GM12801 (cell line): ENCODE results near the gene HDAC7.

Experiments
- TF ChIP-seq, protein P1 (sequence below): IDR thresholded peaks from one replicate; pipeline ENCODE4 v1.5.1; 2011; ENCODE audit warnings: control low read depth; ENCODE audit not compliant: insufficient read length; ENCODE audit errors: extremely low read depth

Gene HDAC7

DNA sequence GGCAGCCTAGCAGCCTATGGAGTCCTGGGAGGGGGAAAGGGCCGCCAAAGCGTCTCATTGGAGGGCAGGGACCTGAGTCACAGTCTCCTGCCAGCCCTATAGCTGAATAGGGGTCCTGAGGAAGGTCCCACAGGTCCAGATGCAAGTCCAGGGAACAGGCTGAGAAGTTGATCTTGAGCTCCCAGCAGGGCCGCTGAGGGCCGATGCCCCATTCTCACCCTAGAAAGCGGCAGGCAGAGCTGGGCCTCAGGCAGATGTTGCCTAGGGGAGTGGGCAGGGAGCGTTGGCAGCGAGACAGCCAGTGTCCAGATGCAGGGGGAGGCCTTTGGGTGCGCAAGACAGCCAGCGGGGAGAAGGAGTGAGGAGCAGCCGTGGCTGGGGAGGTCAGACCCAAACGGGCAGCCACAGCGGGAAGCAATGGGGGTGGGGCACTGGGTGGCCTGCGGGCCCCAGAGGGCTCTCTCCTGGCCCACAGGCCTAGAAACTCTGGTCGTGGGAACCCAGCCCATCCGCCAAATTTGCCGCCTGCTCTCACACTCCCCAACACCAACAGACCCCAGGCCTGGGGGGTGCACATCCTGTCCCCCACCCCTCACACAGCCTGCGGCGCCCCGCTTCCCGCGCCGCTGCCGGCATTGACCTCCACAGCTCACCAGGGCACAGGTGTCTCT lies 1.1 kb downstream of the HDAC7 start:
- TF ChIP-seq, protein P1, sequence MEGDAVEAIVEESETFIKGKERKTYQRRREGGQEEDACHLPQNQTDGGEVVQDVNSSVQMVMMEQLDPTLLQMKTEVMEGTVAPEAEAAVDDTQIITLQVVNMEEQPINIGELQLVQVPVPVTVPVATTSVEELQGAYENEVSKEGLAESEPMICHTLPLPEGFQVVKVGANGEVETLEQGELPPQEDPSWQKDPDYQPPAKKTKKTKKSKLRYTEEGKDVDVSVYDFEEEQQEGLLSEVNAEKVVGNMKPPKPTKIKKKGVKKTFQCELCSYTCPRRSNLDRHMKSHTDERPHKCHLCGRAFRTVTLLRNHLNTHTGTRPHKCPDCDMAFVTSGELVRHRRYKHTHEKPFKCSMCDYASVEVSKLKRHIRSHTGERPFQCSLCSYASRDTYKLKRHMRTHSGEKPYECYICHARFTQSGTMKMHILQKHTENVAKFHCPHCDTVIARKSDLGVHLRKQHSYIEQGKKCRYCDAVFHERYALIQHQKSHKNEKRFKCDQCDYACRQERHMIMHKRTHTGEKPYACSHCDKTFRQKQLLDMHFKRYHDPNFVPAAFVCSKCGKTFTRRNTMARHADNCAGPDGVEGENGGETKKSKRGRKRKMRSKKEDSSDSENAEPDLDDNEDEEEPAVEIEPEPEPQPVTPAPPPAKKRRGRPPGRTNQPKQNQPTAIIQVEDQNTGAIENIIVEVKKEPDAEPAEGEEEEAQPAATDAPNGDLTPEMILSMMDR: no peak

DNA sequence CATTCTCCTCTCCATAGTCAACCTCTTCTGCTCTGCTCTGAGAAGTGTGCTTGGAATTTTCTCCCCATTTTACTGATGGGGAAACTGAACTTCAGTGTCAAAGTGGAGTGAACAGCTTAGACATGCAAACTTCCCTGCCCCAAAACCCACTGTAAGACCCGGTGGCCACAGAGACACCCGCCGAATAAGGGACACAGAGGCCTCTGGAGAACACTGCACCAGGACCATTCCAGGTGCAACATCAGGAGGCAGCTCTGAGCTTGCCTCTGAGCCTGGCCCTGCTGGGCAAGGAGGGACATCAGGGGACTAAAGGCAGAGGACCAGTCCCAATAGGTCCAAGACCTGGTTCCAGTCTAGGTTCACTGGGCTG lies 1.7 kb downstream of the HDAC7 start:
- TF ChIP-seq, protein P1: no peak

DNA sequence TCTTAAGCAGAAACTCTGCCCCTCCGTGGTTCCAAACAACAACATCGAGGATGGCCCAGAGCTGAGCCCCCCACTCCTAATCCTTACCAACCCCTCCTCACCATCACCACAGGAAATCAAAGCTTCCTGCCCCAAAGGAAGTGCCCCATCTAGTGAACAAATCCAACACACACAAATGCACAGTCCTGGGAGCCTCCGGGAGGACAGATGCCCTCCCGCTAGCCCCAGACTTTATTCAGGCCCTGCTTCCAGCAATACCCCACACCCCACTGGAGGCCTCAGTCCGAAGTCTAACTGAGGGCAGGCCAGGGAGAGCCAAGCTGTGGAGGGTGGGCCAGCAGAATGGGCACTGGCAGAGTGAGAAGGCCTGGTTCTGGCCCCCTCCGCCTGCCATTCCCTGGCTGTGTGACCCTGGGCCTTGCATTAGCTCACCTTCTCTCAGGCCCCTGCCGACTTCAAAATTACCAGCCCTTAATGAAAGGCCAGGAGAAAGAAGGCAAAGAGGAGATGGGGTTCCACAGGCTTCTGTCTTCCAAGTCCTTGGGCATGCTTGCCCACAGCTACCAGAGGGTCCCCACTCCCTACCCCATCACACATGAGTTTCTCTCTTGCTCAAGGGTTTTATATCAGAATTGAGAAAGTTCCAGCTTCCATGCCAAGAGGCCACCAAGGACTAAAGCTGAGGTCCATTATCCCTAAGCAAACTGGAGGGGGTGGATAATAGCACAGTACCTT lies 2.3 kb downstream of the HDAC7 start:
- TF ChIP-seq, protein P1: no peak

DNA sequence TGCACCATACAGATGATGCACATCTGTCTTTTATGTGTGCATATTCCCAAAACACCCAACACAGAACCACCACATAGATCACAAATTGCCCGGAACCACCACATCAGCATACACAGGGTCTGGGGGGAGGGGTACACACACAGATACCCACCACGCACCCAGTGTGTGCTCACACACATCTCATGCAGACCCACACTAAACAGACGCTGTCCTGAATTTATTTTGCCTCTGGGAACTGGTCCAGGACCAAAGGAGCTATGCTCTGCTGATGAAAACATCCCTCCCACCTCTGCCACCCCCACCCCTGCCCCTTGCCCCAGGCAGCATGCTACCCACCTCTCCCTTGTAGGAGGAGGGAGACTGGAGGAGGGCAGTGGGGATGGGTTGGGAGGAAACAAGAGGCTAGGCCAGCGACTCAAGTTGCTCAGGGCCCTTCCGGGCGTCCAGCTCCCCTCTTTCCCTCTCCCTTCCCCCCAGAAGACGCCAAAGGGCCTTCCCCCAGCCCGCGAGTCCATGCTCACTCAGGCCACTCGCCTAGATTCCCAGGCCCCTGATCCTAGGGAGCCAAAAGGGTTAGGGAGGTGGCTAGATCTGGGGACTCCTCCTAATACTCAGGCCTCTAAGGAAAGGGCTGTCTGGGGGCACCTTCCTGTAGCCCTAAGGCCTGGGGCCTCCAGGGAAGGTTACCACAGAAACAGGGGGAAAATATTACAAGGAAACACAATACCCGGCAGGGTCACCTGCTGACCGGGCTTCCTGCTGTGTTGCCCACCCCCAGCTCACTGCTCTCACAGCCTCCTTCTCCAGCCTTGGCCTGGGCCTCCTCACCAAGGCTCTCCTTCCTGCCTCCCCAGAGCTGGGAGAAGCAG lies 3.1 kb downstream of the HDAC7 start:
- TF ChIP-seq, protein P1: no peak

DNA sequence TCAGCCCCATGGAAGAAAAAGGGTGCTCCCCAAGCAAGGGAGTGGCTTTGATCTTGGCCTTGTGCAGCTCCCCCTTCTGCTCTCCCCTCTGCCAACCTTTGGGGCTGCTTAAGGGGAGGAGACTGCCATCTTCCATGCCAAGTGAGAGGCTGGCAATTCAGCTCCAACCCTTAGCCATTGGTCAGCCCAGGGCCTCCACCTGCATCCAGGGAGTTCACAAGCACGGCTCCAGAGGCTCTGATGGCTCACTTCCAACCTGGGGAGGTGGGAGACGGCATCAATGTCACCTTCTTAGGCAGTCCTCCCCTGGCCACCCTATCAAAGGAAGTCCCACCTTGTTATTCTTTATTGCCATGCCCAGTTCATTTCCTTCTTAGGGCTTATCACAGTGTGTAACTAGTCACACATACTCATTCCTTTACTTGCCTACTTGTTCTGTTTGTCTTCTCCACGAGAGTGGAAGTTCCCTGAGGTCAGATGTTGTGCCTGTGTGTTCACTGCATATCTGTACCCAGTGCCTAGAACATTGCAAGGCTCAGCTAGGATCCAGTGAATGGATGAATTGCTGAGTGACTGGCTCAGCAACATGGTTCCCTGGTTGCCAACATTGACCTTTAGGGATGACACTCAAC lies 5.0 kb downstream of the HDAC7 start:
- TF ChIP-seq, protein P1: no peak

DNA sequence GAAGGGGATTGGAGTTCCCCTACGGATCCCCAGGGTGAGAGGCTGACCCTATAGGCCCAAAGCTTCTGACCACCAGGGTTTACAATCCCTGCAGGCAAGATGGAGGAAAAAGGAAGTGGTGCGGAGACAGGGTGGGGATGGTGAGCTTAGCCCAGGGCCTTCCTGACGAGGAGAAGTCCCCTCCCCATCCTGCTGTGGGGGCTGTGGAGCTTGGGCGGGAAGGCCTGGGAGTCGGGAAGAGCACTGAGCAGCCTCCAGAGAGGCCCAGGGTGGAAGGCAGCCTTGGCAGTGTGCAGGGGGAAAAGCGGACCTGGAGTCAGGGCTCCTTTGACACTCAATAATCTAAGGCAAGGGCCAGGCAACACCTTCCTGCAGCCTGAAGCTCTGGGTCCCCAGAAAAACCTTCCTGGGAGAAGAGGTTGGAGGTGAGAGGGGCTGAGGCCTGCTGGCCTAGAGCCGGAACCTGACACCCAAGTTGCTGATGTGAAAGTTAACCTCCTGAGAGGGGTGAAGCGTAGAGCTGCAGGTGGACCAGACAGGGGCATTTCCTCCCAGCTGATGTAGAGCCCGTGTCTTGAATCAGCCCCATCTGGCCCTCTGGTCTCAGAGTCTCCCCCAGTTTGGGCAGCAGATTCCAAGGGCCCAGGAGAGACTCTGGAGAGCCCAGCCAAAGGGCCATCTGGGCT lies 6.0 kb downstream of the HDAC7 start:
- TF ChIP-seq, protein P1: no peak
